CD14-positive monocyte (primary cell): ENCODE measurements around the gene SLCO2A1. TPM values are rescaled to one million over a fixed set of nuclear protein-coding genes. Genes with fewer than 3 reads are reported as not detected.

Source experiments
- DNase-seq, 3 donors: peaks; one replicate each; pipeline ENCODE4 v3.0.0-alpha.2; 2011 to 2022
- H2AFZ ChIP-seq: 2 replicates; pipeline ENCODE4 v1.6.0; 2012; ENCODE audit warnings: mild to moderate bottlenecking, low read depth, low read length, inconsistent platforms; ENCODE audit not compliant: insufficient read depth, poor library complexity, severe bottlenecking
- H3K27ac ChIP-seq, 2 donors: 1 replicate in 1 of 2; 2 replicates in 1 of 2; pipeline ENCODE4 v1.5.1; 2012 to 2013; ENCODE audit warnings: low read length in 2 of 2, control low read depth in 1 of 2, inconsistent platforms in 1 of 2, low read depth in 1 of 2, mild to moderate bottlenecking in 1 of 2
- H3K27me3 ChIP-seq, 2 donors: one replicate each; pipeline versions ENCODE4 v1.6.0 to v1.6.1; 2011 to 2013; ENCODE audit warnings: low read length in 2 of 2; ENCODE audit not compliant: control insufficient read depth in 2 of 2, insufficient read depth in 2 of 2
- H3K36me3 ChIP-seq, 2 donors: replicated peaks in 1 of 2; 1 replicate in 1 of 2; 2 replicates in 1 of 2; pipeline versions ENCODE4 v1.5.1 to v1.6.1; 2012 to 2013; ENCODE audit warnings: low read length in 2 of 2, control low read depth in 1 of 2, inconsistent platforms in 1 of 2, mild to moderate bottlenecking in 1 of 2; ENCODE audit not compliant: insufficient read depth in 2 of 2, control insufficient read depth in 1 of 2
- H3K4me1 ChIP-seq, 2 donors: 1 replicate in 1 of 2; 2 replicates in 1 of 2; pipeline versions ENCODE4 v1.5.1 to v1.6.1; 2012 to 2013; ENCODE audit warnings: low read length in 2 of 2, control low read depth in 1 of 2, inconsistent platforms in 1 of 2, mild to moderate bottlenecking in 1 of 2, moderate library complexity in 1 of 2; ENCODE audit not compliant: insufficient read depth in 2 of 2, control insufficient read depth in 1 of 2
- H3K4me2 ChIP-seq: replicated peaks from 2 replicates; pipeline ENCODE3; 2012; ENCODE audit warnings: low read length, moderate library complexity, mild to moderate bottlenecking; ENCODE audit not compliant: poor library complexity, severe bottlenecking; ENCODE audit errors: extremely low read depth
- H3K4me3 ChIP-seq, 3 experiments: fragments of 200-600 bp in 1 of 3; sonication (generic) in 1 of 3; replicated peaks in 1 of 3; 1 replicate in 2 of 3; 2 replicates in 1 of 3; pipeline ENCODE4 v1.5.1; 2011 to 2013; ENCODE audit warnings: low read length in 3 of 3, mild to moderate bottlenecking in 3 of 3, control low read depth in 2 of 3, low read depth in 2 of 3, inconsistent platforms in 1 of 3, moderate library complexity in 1 of 3
- H3K79me2 ChIP-seq: 2 replicates; pipeline ENCODE4 v1.6.0; 2012; ENCODE audit warnings: mild to moderate bottlenecking, control low read depth, inconsistent platforms, low read length, moderate library complexity; ENCODE audit not compliant: insufficient read depth
- H3K9ac ChIP-seq: 2 replicates; pipeline ENCODE4 v1.6.0; 2017; ENCODE audit warnings: low read length, mild to moderate bottlenecking; ENCODE audit not compliant: insufficient read depth, poor library complexity, severe bottlenecking
- H3K9me3 ChIP-seq, 2 donors: replicated peaks in 1 of 2; 1 replicate in 1 of 2; 2 replicates in 1 of 2; pipeline versions ENCODE4 v1.5.1 to v1.6.1; 2012 to 2013; ENCODE audit warnings: low read length in 2 of 2, control low read depth in 1 of 2; ENCODE audit not compliant: control insufficient read depth in 1 of 2, insufficient read depth in 1 of 2
- H4K20me1 ChIP-seq: 2 replicates; pipeline ENCODE4 v1.6.0; 2012; ENCODE audit warnings: mild to moderate bottlenecking, low read length, control low read depth, moderate library complexity; ENCODE audit not compliant: insufficient read depth
- H3K27ac Mint-ChIP-seq, 7 donors: one replicate each; pipeline ENCODE4 v1.8.0; 2020; ENCODE audit warnings: mild to moderate bottlenecking in 7 of 7, mixed read lengths in 7 of 7, moderate library complexity in 6 of 7, inconsistent platforms in 2 of 7
- H3K27me3 Mint-ChIP-seq, 3 donors: one replicate each; pipeline ENCODE4 v1.8.0; 2021 to 2022; ENCODE audit warnings: low read depth in 3 of 3, mild to moderate bottlenecking in 3 of 3, mixed read lengths in 3 of 3, moderate library complexity in 3 of 3, inconsistent platforms in 1 of 3
- H3K36me3 Mint-ChIP-seq, 2 donors: one replicate each; pipeline ENCODE4 v1.8.0; 2020; ENCODE audit warnings: mixed read lengths in 2 of 2, inconsistent platforms in 1 of 2, mild to moderate bottlenecking in 1 of 2
- H3K4me1 Mint-ChIP-seq: one replicate; pipeline ENCODE4 v1.8.0; 2020; ENCODE audit warnings: mild to moderate bottlenecking, mixed read lengths
- H3K4me3 Mint-ChIP-seq, 2 donors: one replicate each; pipeline ENCODE4 v1.8.0; 2020; ENCODE audit warnings: mild to moderate bottlenecking in 2 of 2, mixed read lengths in 2 of 2, moderate library complexity in 1 of 2
- H3K9me3 Mint-ChIP-seq, 7 donors: one replicate each; pipeline ENCODE4 v1.8.0; 2020 to 2022; ENCODE audit warnings: mixed read lengths in 7 of 7, mild to moderate bottlenecking in 6 of 7, moderate library complexity in 6 of 7, inconsistent platforms in 2 of 7
- WGBS: methylation state at CpG from one replicate; pipeline ENCODE4 v1.1.5; 2013; ENCODE audit warnings: missing lambda C conversion rate; ENCODE audit not compliant: insufficient coverage; 5-methylcytosine and 5-hydroxymethylcytosine counted together
- intact Hi-C, 2 donors: fragments of 100-400 bp; cut with micrococcal nuclease; formaldehyde crosslinking; loops; one replicate each; pipeline versions ENCODE4 v1.15.0 to v1.15.1; 2023
- polyA plus RNA-seq, 3 donors: library from polyadenylated mRNA; depleted of rRNA in 1 of 3; unstranded in 2 of 3; stranded (reverse) in 1 of 3; fragments of 300-500 nt in 2 of 3; fragments of >200 nt in 1 of 3; fragmentation: Illumina TruSeq in 2 of 3; gene quantifications; 1 replicate in 2 of 3; 2 replicates in 1 of 3; pipeline ENCODE4 v1.2.3, GENCODE V29; 2012 to 2021
- TF ChIP-seq, protein P1 (sequence below): fragments of 200-600 bp; IDR thresholded peaks from one replicate; pipeline ENCODE4 v1.8.0; 2022; ENCODE audit warnings: antibody characterized with exemption, mild to moderate bottlenecking

SLCO2A1 gene
- polyA plus RNA-seq, 3 donors, result 0.12 TPM; not detected in 2

DNA sequence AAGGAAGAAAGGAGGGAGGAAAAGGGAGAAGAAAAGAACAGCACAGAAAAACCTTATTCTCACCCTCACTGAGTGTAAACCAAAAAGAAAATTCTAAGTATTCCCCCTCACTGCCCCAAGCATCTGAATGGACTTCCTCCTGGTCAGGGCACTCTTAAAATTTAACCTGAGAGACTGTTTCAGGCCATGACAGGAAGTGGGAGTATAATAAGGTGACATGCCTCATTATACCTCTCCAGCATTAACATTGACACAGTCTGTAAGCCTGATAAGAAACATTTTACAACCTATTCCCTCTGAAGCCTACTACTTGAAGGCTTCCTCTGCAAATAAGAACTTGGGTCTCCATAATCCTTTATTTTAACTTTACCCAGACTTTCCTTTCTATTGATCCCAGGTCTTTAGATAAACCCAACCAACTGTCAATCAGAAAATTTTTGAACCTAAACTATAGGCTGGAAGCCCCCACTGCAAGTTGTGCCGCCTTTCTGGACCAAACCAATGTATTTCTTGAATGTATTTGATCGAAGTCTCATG, 41.7 kb downstream of the SLCO2A1 start:
- Histone ChIP-seq H3K9ac (no peak overlapping the region), H2AFZ (no peak overlapping the region), H4K20me1 (no peaks in the 10 kb centered on the region), H3K4me2 (no peak overlapping the region), H3K9me3 (no peaks in the 10 kb centered on the region), H3K27ac (no peak overlapping the region), H3K36me3 (no peaks in the 10 kb centered on the region), H3K4me1 (no peaks in the 10 kb centered on the region), H3K27me3 (no peaks in the 10 kb centered on the region), H3K4me3 (no peak overlapping the region), H3K79me2 (no peaks in the 10 kb centered on the region)
- no peaks in the 10 kb centered on the region for H3K36me3 Mint-ChIP-seq
- H3K9me3 Mint-ChIP-seq, result peaks cover 0 to 3% (median 0%) of the 10 kb centered on the region in 7 donors
- no peak for DNase-seq
- H3K4me1 Mint-ChIP-seq, result peaks cover 7% of the 10 kb centered on the region
- intact Hi-C loops, result no loop called here
- H3K27ac Mint-ChIP-seq, result no peak overlapping the region
- TF ChIP-seq, protein P1, sequence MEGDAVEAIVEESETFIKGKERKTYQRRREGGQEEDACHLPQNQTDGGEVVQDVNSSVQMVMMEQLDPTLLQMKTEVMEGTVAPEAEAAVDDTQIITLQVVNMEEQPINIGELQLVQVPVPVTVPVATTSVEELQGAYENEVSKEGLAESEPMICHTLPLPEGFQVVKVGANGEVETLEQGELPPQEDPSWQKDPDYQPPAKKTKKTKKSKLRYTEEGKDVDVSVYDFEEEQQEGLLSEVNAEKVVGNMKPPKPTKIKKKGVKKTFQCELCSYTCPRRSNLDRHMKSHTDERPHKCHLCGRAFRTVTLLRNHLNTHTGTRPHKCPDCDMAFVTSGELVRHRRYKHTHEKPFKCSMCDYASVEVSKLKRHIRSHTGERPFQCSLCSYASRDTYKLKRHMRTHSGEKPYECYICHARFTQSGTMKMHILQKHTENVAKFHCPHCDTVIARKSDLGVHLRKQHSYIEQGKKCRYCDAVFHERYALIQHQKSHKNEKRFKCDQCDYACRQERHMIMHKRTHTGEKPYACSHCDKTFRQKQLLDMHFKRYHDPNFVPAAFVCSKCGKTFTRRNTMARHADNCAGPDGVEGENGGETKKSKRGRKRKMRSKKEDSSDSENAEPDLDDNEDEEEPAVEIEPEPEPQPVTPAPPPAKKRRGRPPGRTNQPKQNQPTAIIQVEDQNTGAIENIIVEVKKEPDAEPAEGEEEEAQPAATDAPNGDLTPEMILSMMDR, result no peak
- no CpG with 5 or more reads among the region's 2 CpGs for WGBS
- peaks cover 0 to 6% (median 0%) of the 10 kb centered on the region in 3 donors for H3K27me3 Mint-ChIP-seq
- no peak overlapping the region for H3K4me3 Mint-ChIP-seq

DNA sequence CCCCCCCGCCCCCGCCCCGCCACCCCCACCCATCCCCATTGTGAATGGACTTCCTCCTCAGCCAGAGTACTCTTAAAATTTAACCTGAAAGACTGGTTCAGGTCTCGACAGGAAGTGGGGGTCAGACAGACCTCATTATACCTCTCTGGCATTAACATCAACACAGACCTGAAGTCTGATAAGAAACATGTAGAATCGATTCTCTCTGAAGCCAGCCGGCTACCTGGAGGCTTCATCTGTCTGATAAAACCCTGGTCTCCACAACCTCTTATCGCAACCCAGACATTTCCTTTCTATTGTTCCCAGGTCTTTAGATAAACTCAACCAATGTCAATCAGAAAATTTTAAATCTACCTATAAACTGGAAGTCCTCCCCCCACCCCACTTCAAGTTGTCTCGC, 42.6 kb downstream of the SLCO2A1 start:
- Histone ChIP-seq H3K4me1 (no peaks in the 10 kb centered on the region), H3K9me3 (no peaks in the 10 kb centered on the region), H3K4me2 (no peak overlapping the region), H4K20me1 (no peaks in the 10 kb centered on the region), H2AFZ (no peak overlapping the region), H3K9ac (no peak overlapping the region), H3K27ac (no peak overlapping the region), H3K79me2 (no peaks in the 10 kb centered on the region), H3K27me3 (no peaks in the 10 kb centered on the region), H3K4me3 (no peak overlapping the region), H3K36me3 (no peaks in the 10 kb centered on the region)
- Mint-ChIP-seq H3K9me3 (peaks cover 0 to 3% (median 0%) of the 10 kb centered on the region in 7 donors), H3K36me3 (no peaks in the 10 kb centered on the region), H3K27ac (no peak overlapping the region), H3K4me1 (peaks cover 7% of the 10 kb centered on the region), H3K4me3 (no peak overlapping the region), H3K27me3 (peaks cover 0 to 6% (median 5%) of the 10 kb centered on the region in 3 donors)
- TF ChIP-seq, protein P1, result no peak
- no peak for DNase-seq
- WGBS, result 33% methylated on average over 3 of the region's 8 CpGs
- intact Hi-C loops, result no loop called here
